Common myeloid progenitor, CD34-positive (primary cell): ENCODE data around the gene CCDC85C.

Experiments
- CTCF ChIA-PET: fragments of 350-600 bp; sonication (Branson Sonifier 250); formaldehyde crosslinking; loops from one replicate; lab custom pipeline; 2021; ENCODE audit warnings: antibody characterized with exemption; lab: Charles Lee
- POLR2A ChIA-PET: fragments of 350-600 bp; sonication (Branson Sonifier 250); formaldehyde crosslinking; loops from one replicate; lab custom pipeline; 2021; ENCODE audit warnings: antibody characterized with exemption; lab: Charles Lee
- DNase-seq, 3 donors: peaks; one replicate each; pipeline versions ENCODE4 v3.0.0 to v3.0.0-alpha.2; 2013
- H3K27ac ChIP-seq, 2 experiments: 1 replicate in 1 of 2; 2 replicates in 1 of 2; pipeline ENCODE4 v1.7.0; 2013; ENCODE audit warnings: inconsistent platforms in 2 of 2, low read length in 2 of 2, mild to moderate bottlenecking in 2 of 2, low read depth in 1 of 2, moderate library complexity in 1 of 2; ENCODE audit not compliant: severe bottlenecking in 2 of 2, insufficient read depth in 1 of 2, poor library complexity in 1 of 2
- H3K27me3 ChIP-seq, 5 experiments: replicated peaks in 2 of 5; 1 replicate in 3 of 5; 2 replicates in 2 of 5; pipeline versions ENCODE4 v1.6.1 to v1.7.0; 2013; ENCODE audit warnings: low read length in 4 of 5, mild to moderate bottlenecking in 2 of 5, moderate library complexity in 2 of 5, inconsistent platforms in 1 of 5; ENCODE audit not compliant: insufficient read depth in 5 of 5, control insufficient read depth in 4 of 5
- H3K36me3 ChIP-seq, 4 experiments: 1 replicate in 2 of 4; 2 replicates in 2 of 4; pipeline versions ENCODE4 v1.6.1 to v1.7.0; 2013; ENCODE audit warnings: low read length in 3 of 4, control low read depth in 1 of 4, mild to moderate bottlenecking in 1 of 4; ENCODE audit not compliant: control insufficient read depth in 4 of 4, insufficient read depth in 4 of 4
- H3K4me1 ChIP-seq, 4 experiments: 1 replicate in 3 of 4; 2 replicates in 1 of 4; pipeline versions ENCODE4 v1.6.1 to v1.7.1; 2013; ENCODE audit warnings: low read length in 3 of 4, mild to moderate bottlenecking in 3 of 4, control low read depth in 1 of 4, inconsistent platforms in 1 of 4, moderate library complexity in 1 of 4; ENCODE audit not compliant: control insufficient read depth in 4 of 4, insufficient read depth in 4 of 4; ENCODE audit errors: control extremely low read depth in 1 of 4
- H3K4me3 ChIP-seq, 7 experiments: 1 replicate in 4 of 7; 2 replicates in 3 of 7; pipeline versions ENCODE4 v1.5.1 to v1.7.0; 2013; ENCODE audit warnings: mild to moderate bottlenecking in 7 of 7, low read length in 6 of 7, moderate library complexity in 6 of 7, inconsistent platforms in 2 of 7, low read depth in 2 of 7, control low read depth in 1 of 7; ENCODE audit not compliant: insufficient read depth in 4 of 7, control insufficient read depth in 1 of 7; ENCODE audit errors: extremely low read depth in 1 of 7
- H3K9me3 ChIP-seq, 5 experiments: 1 replicate in 4 of 5; 2 replicates in 1 of 5; pipeline versions ENCODE4 v1.6.1 to v1.7.1; 2013; ENCODE audit warnings: low read length in 4 of 5, mild to moderate bottlenecking in 2 of 5, inconsistent platforms in 1 of 5, low read depth in 1 of 5, moderate library complexity in 1 of 5; ENCODE audit not compliant: control insufficient read depth in 4 of 5, insufficient read depth in 2 of 5; ENCODE audit errors: control extremely low read depth in 1 of 5
- WGBS: methylation state at CpG from one replicate; pipeline ENCODE4 v1.1.5; 2013; ENCODE audit not compliant: insufficient coverage; 5-methylcytosine and 5-hydroxymethylcytosine counted together

CCDC85C gene

DNA sequence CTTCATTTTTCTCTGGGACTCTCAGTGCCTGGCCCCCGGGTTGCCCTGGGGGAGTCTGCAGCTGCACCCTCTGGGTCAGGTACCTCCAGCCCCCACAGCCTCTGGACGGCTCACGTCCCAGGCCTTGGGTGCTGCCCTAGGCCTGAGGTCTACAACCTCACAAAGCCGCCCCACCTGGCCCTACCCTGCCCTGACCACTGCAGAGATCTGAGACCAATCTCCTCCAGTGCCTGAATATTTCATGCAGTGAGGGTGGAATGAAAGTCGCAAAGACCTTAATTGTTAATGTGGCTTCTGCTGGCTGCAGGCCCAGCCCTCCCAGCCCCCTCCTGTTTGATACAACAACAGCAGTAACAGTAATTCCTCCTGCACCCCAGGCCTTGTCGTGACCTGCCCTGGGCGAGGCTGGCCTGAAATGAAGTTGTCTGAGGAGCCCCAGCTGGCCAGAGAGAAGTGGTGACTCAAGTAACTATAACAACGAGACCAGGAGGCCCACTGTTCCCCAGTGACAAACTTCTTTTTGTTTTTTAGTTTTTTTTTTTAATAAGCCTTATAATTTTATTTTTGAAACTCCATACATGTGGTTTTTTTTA, 8.8 kb upstream of the CCDC85C start:
- H3K4me3 ChIP-seq, result no peak overlapping the region
- no peaks in the 10 kb centered on the region for H3K36me3 ChIP-seq
- 100% methylated on average over 4 of the region's 8 CpGs for WGBS
- H3K4me1 ChIP-seq, result no peaks in the 10 kb centered on the region
- H3K9me3 ChIP-seq, result no peaks in the 10 kb centered on the region
- no peak for DNase-seq
- peaks cover 2 to 34% (median 17%) of the 10 kb centered on the region in 5 experiments for H3K27me3 ChIP-seq
- CTCF ChIA-PET, result no interaction called here
- POLR2A ChIA-PET, result no interaction called here
- no peak overlapping the region for H3K27ac ChIP-seq

DNA sequence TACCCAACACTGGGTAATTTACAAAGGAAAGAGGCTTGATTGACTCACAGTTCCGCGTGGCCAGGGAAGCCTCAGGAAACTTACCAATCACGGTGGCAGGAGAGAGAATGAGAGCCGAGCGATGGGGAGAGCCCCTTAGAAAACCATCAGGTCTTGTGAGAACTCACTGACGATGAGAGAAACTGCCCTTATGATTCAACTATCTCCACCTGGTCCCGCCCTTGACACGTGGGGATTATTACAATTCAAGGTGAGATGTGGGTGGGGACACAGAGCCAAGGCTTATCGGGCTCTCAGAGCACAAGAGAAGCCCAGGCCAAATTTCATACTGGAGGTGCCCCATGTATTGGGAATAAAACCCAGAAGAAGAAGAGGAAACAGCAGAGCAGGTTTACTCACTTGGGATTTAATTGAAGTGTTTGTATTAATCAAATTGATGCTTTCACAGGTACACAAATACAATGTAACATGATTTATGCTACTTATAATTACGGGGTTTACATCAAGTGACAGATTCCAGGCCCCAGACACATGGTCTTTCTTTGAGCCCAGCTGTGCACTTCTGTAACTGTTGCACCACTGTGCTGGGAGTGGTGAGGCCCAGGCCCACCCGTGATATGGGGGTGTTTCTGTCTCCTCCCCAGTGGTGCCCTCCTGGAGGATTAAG, 8.2 kb upstream of the CCDC85C start:
- Histone ChIP-seq H3K27me3 (peaks cover 2 to 28% (median 14%) of the 10 kb centered on the region in 5 experiments), H3K4me3 (no peak overlapping the region), H3K27ac (no peak overlapping the region), H3K36me3 (no peaks in the 10 kb centered on the region), H3K9me3 (no peaks in the 10 kb centered on the region), H3K4me1 (no peaks in the 10 kb centered on the region)
- 87% methylated on average over 9 of the region's 11 CpGs for WGBS
- no peak for DNase-seq
- CTCF ChIA-PET, result no interaction called here
- POLR2A ChIA-PET, result no interaction called here

DNA sequence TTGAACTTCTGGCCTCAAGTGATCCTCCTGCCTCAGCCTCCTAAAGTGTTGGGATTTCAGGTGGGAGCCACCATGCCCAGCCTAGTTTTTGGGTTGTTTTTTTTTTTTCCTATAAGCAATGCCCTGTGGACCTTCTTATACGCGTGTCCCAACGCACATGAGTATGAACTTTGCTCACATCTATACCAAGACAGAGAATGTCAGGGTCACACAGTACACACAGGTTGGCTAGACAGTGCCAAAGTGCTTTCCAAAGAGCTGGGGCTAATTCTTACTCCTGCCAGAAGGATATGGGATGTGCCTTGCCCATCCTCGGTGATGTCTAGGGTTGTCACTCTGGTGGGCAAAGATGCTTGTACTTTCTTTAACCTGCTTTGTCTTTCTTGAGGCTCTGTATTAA, 7.6 kb upstream of the CCDC85C start:
- ChIA-PET CTCF (no interaction called here), POLR2A (interaction anchor here (0.6 kb wide), 1 partner anchor 25 kb away, joined by 6 read pairs; no protein-coding TSS in a partner anchor)
- Histone ChIP-seq H3K27ac (no peak overlapping the region), H3K36me3 (no peaks in the 10 kb centered on the region), H3K9me3 (no peaks in the 10 kb centered on the region), H3K4me1 (no peaks in the 10 kb centered on the region), H3K4me3 (no peak overlapping the region), H3K27me3 (peaks cover 2 to 22% (median 11%) of the 10 kb centered on the region in 5 experiments)
- 100% methylated on average over 3 of the region's 4 CpGs for WGBS
- no peak for DNase-seq

DNA sequence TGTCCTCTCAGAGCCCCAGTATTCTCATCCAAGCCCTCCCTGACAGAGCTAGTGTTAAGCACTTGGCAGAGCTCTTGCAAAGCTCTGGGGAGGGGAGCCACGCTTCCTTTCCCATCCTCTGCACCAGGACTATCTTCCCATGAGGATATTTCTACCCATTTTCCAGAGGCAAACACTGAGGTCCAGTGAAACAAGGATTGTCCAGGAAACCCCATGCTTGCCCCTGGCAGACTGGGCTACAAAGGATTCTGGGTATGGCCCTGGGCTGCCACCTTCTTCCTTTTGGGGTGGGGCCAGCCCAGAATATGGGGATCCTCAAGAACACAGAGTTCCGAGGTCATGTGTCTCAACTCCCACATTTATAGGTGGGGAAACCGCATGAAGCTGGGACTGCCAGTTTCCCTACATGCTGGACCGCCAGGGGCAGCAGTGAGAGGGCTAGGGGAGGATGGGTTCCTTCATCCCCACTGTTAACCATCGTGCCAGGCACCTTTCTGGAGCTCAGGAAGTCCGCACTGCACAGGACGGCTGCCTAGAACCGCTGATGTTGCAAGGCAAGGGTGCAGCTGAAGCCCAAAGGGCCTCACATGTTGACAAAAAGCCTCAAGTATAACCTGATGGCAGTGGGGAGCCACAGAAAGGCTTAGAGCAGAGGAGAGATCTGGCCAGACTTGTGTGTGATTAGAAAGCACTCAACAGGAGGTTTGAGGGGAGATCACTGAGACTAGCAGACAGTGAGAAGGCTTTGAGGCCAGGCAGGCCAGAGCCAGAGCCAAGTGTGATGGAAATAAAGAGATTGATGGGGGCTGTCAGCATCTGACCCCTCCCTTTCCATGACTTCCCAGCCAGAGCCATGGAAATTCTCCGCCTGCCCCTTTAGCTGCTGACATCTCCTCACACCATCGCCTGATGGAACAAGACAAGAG, 5.5 kb upstream of the CCDC85C start:
- no peaks in the 10 kb centered on the region for H3K9me3 ChIP-seq
- peaks cover 3 to 11% (median 10%) of the 10 kb centered on the region in 4 experiments for H3K4me1 ChIP-seq
- H3K36me3 ChIP-seq, result no peaks in the 10 kb centered on the region
- H3K4me3 ChIP-seq, result no peak overlapping the region
- WGBS, result 48% methylated on average over 7 of the region's 10 CpGs
- peaks cover 0 to 13% (median 5%) of the 10 kb centered on the region in 5 experiments for H3K27me3 ChIP-seq
- ChIA-PET POLR2A (no interaction called here), CTCF (interaction anchor here (0.8 kb wide), 1 partner anchor 27 kb away, joined by 3 read pairs; no protein-coding TSS in a partner anchor)
- H3K27ac ChIP-seq, result no peak overlapping the region
- DNase-seq, result peak in 1 of 3 donors; percentile 18

DNA sequence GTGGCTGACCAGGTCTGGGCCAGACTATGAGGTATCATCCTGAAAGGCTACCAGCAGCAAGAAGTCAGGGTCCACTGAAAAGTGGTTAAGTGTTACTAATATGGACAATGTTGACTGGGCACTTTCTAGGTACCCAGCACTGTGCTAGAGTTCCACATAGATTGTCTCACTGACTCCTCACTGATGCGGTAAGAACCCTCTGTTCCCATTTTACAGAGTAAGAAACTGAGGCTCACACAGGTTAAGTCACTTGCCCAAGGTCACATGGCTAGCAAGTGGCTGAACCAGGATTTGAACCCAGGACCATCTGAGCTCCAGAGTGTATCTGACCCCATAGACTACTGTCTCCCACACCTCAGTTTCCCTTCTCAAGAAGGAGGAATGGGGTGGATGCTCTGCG, 4.6 kb upstream of the CCDC85C start:
- 100% methylated on average over 1 of the region's 2 CpGs for WGBS
- ChIA-PET POLR2A (no interaction called here), CTCF (interaction anchor here (1.3 kb wide), 1 partner anchor 91 kb away, joined by 6 read pairs; no protein-coding TSS in a partner anchor)
- H3K4me1 ChIP-seq, result peaks cover 3 to 12% (median 11%) of the 10 kb centered on the region in 4 experiments
- H3K9me3 ChIP-seq, result peaks cover 0 to under 1% (median 0%) of the 10 kb centered on the region in 5 experiments
- DNase-seq, result no peak
- H3K27me3 ChIP-seq, result peaks cover 0 to 13% (median 6%) of the 10 kb centered on the region in 5 experiments
- H3K27ac ChIP-seq, result no peak overlapping the region
- H3K4me3 ChIP-seq, result no peak overlapping the region
- H3K36me3 ChIP-seq, result no peaks in the 10 kb centered on the region

DNA sequence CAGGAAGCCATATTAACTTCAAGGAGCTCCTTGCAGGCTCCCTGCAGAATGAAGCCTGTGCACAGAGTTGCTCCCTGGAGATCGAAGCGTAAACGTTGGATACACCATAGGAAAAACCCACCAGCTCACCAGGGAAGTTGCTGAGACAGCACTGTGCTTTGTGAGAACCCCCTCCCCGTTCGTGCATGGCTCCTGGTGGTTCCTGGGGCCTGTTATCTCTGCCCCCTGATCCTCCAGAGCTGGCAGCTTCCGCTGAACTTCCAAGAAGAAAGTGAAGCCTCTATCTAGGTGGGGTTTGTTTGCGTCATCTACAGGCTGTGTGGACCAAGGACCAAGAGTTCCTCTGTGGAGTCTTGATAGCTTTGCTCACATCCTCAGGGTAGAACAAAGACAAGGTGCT, 2.4 kb upstream of the CCDC85C start:
- H3K27ac ChIP-seq, result no peak overlapping the region
- H3K4me1 ChIP-seq, result peaks cover 3 to 23% (median 14%) of the 10 kb centered on the region in 4 experiments
- ChIA-PET CTCF (interaction anchor here (1.0 to 1.4 kb wide), 4 partner anchors 17 to 290 kb away, joined by 3 to 4 read pairs (median 4); no protein-coding TSS in a partner anchor), POLR2A (no interaction called here)
- peaks cover 0 to 8% (median 0%) of the 10 kb centered on the region in 5 experiments for H3K9me3 ChIP-seq
- no peak for DNase-seq
- no peak overlapping the region for H3K4me3 ChIP-seq
- 91% methylated on average over 6 of the region's 7 CpGs for WGBS
- H3K36me3 ChIP-seq, result no peaks in the 10 kb centered on the region
- peaks cover 0 to 31% (median 23%) of the 10 kb centered on the region in 5 experiments for H3K27me3 ChIP-seq
